Ovary (tissue), 3 donors: ENCODE measurements around the gene NAP1L1.

ENCODE experiments used
- CTCF ChIP-seq, 3 donors: fragments of 450-650 bp in 2 of 3; fragments of 200-600 bp in 1 of 3; IDR thresholded peaks; one replicate each; pipeline versions ENCODE4 v1.5.1 to v1.8.0; 2016 to 2022; ENCODE audit warnings: antibody characterized with exemption in 3 of 3, mild to moderate bottlenecking in 1 of 3
- EP300 ChIP-seq: sonication (generic); formaldehyde crosslinking; IDR thresholded peaks from one replicate; pipeline ENCODE4 v1.6.1; 2017; ENCODE audit warnings: antibody characterized with exemption
- POLR2A ChIP-seq: fragments of 450-650 bp; IDR thresholded peaks from one replicate; pipeline ENCODE4 v1.6.1; 2017; ENCODE audit warnings: antibody characterized with exemption, mild to moderate bottlenecking, moderate library complexity
- donor health status: DM: no; HTN: no; CAD: no.

DNA sequence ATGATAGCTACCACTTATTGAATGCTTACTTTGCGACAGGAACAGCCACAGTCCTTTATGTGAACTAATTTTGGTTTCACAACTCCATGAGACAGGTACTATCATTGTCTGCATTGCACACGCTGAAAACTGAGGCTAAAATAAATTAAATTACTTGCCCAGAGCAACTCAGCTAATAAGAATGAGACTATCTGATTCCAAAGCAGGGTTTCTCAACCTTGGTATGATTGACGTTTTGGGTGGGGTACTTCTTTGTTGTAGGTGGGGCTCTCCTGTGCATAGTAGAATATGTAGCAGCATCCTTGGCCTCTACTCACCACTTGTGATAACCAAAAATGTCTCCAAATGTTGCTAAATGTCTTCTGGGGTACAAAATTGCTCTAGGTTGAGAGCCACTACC is 62.0 kb downstream of the NAP1L1 start:
- no peak for TF ChIP-seq POLR2A
- TF ChIP-seq CTCF (IDR thresholded peaks at IDR 0.05) = no peak
- TF ChIP-seq EP300 = no peak
